Nephron (organoid): ENCODE results near the gene CCDC8.

ENCODE experiments used
- H3K27ac Mint-ChIP-seq, 3 experiments: 2 replicates each; pipeline ENCODE4 v1.8.0; 2020; ENCODE audit warnings: mixed read lengths in 3 of 3, mild to moderate bottlenecking in 2 of 3, moderate library complexity in 1 of 3
- H3K27me3 Mint-ChIP-seq: 2 replicates; pipeline ENCODE4 v1.8.0; 2021; ENCODE audit warnings: low read depth, mild to moderate bottlenecking, moderate library complexity, mixed read lengths
- H3K36me3 Mint-ChIP-seq: 2 replicates; pipeline ENCODE4 v1.8.0; 2020; ENCODE audit warnings: low read depth, mixed read lengths
- H3K4me1 Mint-ChIP-seq: 2 replicates; pipeline ENCODE4 v1.8.0; 2020; ENCODE audit warnings: mixed read lengths
- H3K4me3 Mint-ChIP-seq, 3 experiments: 2 replicates each; pipeline ENCODE4 v1.8.0; 2020; ENCODE audit warnings: mild to moderate bottlenecking in 3 of 3, mixed read lengths in 3 of 3, moderate library complexity in 2 of 3
- H3K9me3 Mint-ChIP-seq: 2 replicates; pipeline ENCODE4 v1.8.0; 2020; ENCODE audit warnings: mixed read lengths
- CTCF ChIP-seq, 3 experiments: fragments of 200-600 bp; sonication (generic); IDR thresholded peaks; one replicate each; pipeline ENCODE4 v1.5.0; 2021; ENCODE audit warnings: antibody characterized with exemption in 3 of 3; ENCODE audit not compliant: unreplicated experiment in 3 of 3

Gene CCDC8

GRCh38 chr19:46391296-46392251 lies 21.8 kb downstream of the CCDC8 start:
- TF ChIP-seq CTCF (IDR thresholded peaks at IDR 0.05; ENCODE audit: unreplicated experiment in 3 of 3): no peak
- Mint-ChIP-seq H3K27ac (peak overlapping the region in 2 of 3 experiments; percentile 88 to 95), H3K4me3 (no peak overlapping the region), H3K9me3 (no peaks in the 10 kb centered on the region), H3K4me1 (peaks cover 32% of the 10 kb centered on the region), H3K36me3 (peaks cover 51% of the 10 kb centered on the region), H3K27me3 (no peaks in the 10 kb centered on the region)

DNA sequence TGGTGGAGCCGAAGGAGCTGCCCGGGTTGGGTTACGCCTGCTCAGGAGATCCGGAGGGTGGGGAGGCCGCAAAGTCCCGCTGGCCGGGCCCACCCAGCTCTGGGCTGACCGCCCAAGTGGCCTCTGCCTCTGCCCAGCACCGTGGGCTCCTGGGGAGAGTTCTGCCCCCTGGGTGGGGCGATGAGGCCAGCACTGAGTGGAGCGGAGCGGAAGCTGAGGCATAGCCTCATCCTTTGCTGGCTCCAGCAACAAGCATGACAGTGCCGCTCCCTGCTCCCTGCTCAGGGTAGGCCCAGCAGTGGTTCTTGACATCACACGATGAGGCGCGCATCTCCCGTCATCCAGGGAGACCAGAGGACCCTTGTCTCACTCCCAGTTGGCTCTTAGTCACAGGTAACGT lies 22.5 kb downstream of the CCDC8 start:
- no peaks in the 10 kb centered on the region for H3K27me3 Mint-ChIP-seq
- no peaks in the 10 kb centered on the region for H3K9me3 Mint-ChIP-seq
- no peak overlapping the region for H3K4me3 Mint-ChIP-seq
- H3K27ac Mint-ChIP-seq: no peak overlapping the region
- H3K4me1 Mint-ChIP-seq: peaks cover 31% of the 10 kb centered on the region
- H3K36me3 Mint-ChIP-seq: peaks cover 54% of the 10 kb centered on the region
- TF ChIP-seq CTCF (IDR thresholded peaks at IDR 0.05; ENCODE audit: unreplicated experiment in 3 of 3): no peak

GRCh38 chr19:46390121-46390858 lies 23.1 kb downstream of the CCDC8 start:
- H3K4me1 Mint-ChIP-seq: peaks cover 25% of the 10 kb centered on the region
- no peak overlapping the region for H3K4me3 Mint-ChIP-seq
- no peak overlapping the region for H3K27ac Mint-ChIP-seq
- H3K27me3 Mint-ChIP-seq: no peaks in the 10 kb centered on the region
- no peaks in the 10 kb centered on the region for H3K9me3 Mint-ChIP-seq
- no peak for TF ChIP-seq CTCF (IDR thresholded peaks at IDR 0.05; ENCODE audit: unreplicated experiment in 3 of 3)
- peaks cover 56% of the 10 kb centered on the region for H3K36me3 Mint-ChIP-seq

DNA sequence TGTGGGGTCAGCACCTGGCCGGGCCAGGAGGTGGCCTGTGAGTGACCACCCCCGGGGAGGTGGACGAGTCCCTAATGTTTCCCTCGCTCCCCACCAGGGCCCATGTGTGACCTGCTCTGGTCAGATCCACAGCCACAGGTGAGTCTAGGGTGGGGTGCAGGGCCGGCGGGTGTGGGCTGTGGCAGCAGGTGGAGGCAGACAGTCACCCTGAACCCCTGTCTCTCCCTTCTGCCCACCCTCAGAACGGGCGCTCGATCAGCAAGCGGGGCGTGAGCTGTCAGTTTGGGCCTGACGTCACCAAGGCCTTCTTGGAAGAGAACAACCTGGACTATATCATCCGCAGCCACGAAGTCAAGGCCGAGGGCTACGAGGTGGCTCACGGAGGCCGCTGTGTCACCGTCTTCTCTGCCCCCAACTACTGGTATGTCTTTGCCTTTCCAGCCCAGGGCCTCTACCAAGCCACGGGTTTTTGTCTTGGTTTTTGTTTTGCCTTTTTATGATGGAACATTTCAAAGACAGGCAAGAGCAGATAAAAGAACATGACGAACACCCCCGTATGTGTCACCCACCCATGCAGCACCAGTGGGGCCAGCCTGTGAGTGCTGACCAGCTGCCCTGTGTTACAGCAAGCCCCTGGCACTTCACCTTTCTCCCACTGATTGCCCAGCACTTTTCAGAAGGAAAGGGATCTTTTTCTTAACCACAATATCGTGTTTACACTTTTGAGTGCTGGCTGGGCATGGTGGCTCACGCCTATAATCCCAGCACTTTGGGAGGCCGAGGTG lies 24.9 kb downstream of the CCDC8 start:
- Mint-ChIP-seq H3K27ac (no peak overlapping the region), H3K9me3 (no peaks in the 10 kb centered on the region), H3K36me3 (peaks cover 72% of the 10 kb centered on the region), H3K27me3 (no peaks in the 10 kb centered on the region), H3K4me3 (no peak overlapping the region), H3K4me1 (peaks cover 18% of the 10 kb centered on the region)
- no peak for TF ChIP-seq CTCF (IDR thresholded peaks at IDR 0.05; ENCODE audit: unreplicated experiment in 3 of 3)

GRCh38 chr19:46387713-46388130 lies 25.6 kb downstream of the CCDC8 start:
- no peak for TF ChIP-seq CTCF (IDR thresholded peaks at IDR 0.05; ENCODE audit: unreplicated experiment in 3 of 3)
- Mint-ChIP-seq H3K4me1 (peaks cover 14% of the 10 kb centered on the region), H3K9me3 (no peaks in the 10 kb centered on the region), H3K36me3 (peaks cover 77% of the 10 kb centered on the region), H3K27me3 (no peaks in the 10 kb centered on the region), H3K27ac (no peak overlapping the region), H3K4me3 (no peak overlapping the region)
